Measurements from ENCODE around the gene FABP3. TPM values are rescaled to one million over a fixed set of nuclear protein-coding genes. Genes with fewer than 3 reads are reported as not detected.
"Not testable (repeated sequence)": the region's sequence is repeated elsewhere in the genome, so short reads cannot be mapped to it uniquely, and the experiment has no call there.

FABP3 gene
- total RNA-seq, 2 donors from 2014 or later = 25.0 to 54.1 TPM

- no peaks in the 10 kb centered on the region for H3K27me3 ChIP-seq (replicated peaks; ENCODE audit: insufficient read depth)
- peaks cover 4% of the 10 kb centered on the region for H3K4me1 ChIP-seq (replicated peaks)
- H3K27ac ChIP-seq = no peak overlapping the region
- DNase-seq (ENCODE audit: low spot score) = no peak
- no peaks in the 10 kb centered on the region for H3K9me3 ChIP-seq
- 64% methylated on average over 10 of the region's 10 CpGs for WGBS
- no peaks in the 10 kb centered on the region for H3K36me3 ChIP-seq
- TF ChIP-seq POLR2A (IDR thresholded peaks at IDR 0.05) (no peak), POLR2AphosphoS5 (IDR thresholded peaks at IDR 0.05) (no peak), CTCF (IDR thresholded peaks at IDR 0.05) (no peak)
- H3K4me3 ChIP-seq = no peak overlapping the region
- intact Hi-C loops (cut with DNase I) = no loop called here
These were observed 14.7 kb upstream of the FABP3 start for GRCh38 chr1:31387612-31388011.

GRCh38 chr1:31386576-31387243 lies 13.8 kb upstream of the FABP3 start:
- H3K27ac ChIP-seq; DNase-seq (ENCODE audit: low spot score); H3K4me3 ChIP-seq; H3K9me3 ChIP-seq; intact Hi-C loops (cut with DNase I); H3K27me3 ChIP-seq (replicated peaks; ENCODE audit: insufficient read depth); H3K36me3 ChIP-seq; H3K4me1 ChIP-seq (replicated peaks): not testable (repeated sequence)
- WGBS = 73% methylated on average over 8 of the region's 8 CpGs

- no peaks in the 10 kb centered on the region for H3K4me1 ChIP-seq (replicated peaks)
- TF ChIP-seq POLR2A (IDR thresholded peaks at IDR 0.05) (no peak), POLR2AphosphoS5 (IDR thresholded peaks at IDR 0.05) (no peak), CTCF (IDR thresholded peaks at IDR 0.05) (no peak)
- 74% methylated on average over 1 of the region's 1 CpG for WGBS
- intact Hi-C loops (cut with DNase I) = no loop called here
- no peaks in the 10 kb centered on the region for H3K27me3 ChIP-seq (replicated peaks; ENCODE audit: insufficient read depth)
- H3K36me3 ChIP-seq = no peaks in the 10 kb centered on the region
- DNase-seq (ENCODE audit: low spot score) = no peak
- no peak overlapping the region for H3K4me3 ChIP-seq
- no peaks in the 10 kb centered on the region for H3K9me3 ChIP-seq
- no peak overlapping the region for H3K27ac ChIP-seq
These were observed 11.1 kb upstream of the FABP3 start for GRCh38 chr1:31383967-31384366.

GRCh38 chr1:31382379-31382989 lies 9.6 kb upstream of the FABP3 start:
- WGBS = 88% methylated on average over 3 of the region's 3 CpGs
- Histone ChIP-seq H3K27me3 (replicated peaks; ENCODE audit: insufficient read depth) (no peaks in the 10 kb centered on the region), H3K36me3 (no peaks in the 10 kb centered on the region), H3K4me1 (replicated peaks) (no peaks in the 10 kb centered on the region), H3K9me3 (no peaks in the 10 kb centered on the region), H3K27ac (no peak overlapping the region), H3K4me3 (no peak overlapping the region)
- no peak for DNase-seq (ENCODE audit: low spot score)
- intact Hi-C loops (cut with DNase I) = no loop called here
- no peak for TF ChIP-seq POLR2AphosphoS5 (IDR thresholded peaks at IDR 0.05)
- TF ChIP-seq POLR2A (IDR thresholded peaks at IDR 0.05) = no peak
- no peak for TF ChIP-seq CTCF (IDR thresholded peaks at IDR 0.05)

- no peak for DNase-seq (ENCODE audit: low spot score)
- Histone ChIP-seq H3K9me3 (no peaks in the 10 kb centered on the region), H3K36me3 (no peaks in the 10 kb centered on the region), H3K27ac (no peak overlapping the region), H3K4me1 (replicated peaks) (no peaks in the 10 kb centered on the region), H3K27me3 (replicated peaks; ENCODE audit: insufficient read depth) (no peaks in the 10 kb centered on the region), H3K4me3 (no peak overlapping the region)
- intact Hi-C loops (cut with DNase I) = no loop called here
- 79% methylated on average over 6 of the region's 6 CpGs for WGBS
- TF ChIP-seq POLR2AphosphoS5 (IDR thresholded peaks at IDR 0.05) (no peak), CTCF (IDR thresholded peaks at IDR 0.05) (no peak), POLR2A (IDR thresholded peaks at IDR 0.05) (no peak)
These were observed 8.8 kb upstream of the FABP3 start for GRCh38 chr1:31381394-31382294.
